ENCODE results near the gene SLC9C2.
"Not testable (repeated sequence)": the region's sequence is repeated elsewhere in the genome, so short reads cannot be mapped to it uniquely, and the experiment has no call there.

The SLC9C2 gene

DNA sequence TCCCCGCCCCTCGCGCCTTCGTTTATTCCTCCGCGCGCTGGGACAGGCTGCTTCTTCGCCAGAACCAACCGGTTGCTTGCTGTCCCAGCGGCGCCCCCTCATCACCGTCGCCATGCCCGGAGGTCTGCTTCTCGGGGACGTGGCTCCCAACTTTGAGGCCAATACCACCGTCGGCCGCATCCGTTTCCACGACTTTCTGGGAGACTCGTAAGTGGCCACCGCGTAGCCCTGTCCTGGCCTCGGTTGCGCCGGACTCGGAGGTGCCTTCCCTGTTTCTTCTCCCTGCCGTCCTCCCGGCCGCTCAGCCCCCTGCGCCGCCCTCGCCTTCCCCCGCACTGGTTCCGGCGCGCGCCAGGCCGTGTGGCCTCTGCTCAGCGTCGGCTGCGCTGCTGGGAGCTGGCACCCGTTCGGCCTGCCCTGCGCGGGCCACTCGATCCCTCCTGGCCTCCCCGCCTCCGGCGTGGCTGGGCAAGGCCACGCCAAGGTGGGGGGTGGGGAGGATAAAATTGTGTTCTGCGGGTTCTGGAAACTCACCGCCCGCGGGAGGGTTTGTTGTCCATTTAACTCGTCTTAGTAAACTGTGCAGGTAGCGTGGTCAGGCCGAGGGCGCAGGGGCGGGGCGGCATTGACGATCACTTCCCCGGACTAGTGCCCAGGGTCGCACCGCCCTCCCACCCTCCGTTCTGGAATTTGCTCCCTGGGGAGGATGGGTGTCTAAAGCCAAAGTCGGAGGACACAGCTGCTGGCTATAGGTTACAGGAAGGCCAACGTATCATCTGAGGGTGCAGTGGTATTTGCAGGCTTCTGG is 125.4 kb downstream of the SLC9C2 start, which contains the start of gene PRDX6:
Gene PRDX6 (plus strand): TSS at position 50 of the 808 bp plus-strand sequence. CDS start 63 bp downstream, at position 113.
- TF ChIP-seq, protein P1, sequence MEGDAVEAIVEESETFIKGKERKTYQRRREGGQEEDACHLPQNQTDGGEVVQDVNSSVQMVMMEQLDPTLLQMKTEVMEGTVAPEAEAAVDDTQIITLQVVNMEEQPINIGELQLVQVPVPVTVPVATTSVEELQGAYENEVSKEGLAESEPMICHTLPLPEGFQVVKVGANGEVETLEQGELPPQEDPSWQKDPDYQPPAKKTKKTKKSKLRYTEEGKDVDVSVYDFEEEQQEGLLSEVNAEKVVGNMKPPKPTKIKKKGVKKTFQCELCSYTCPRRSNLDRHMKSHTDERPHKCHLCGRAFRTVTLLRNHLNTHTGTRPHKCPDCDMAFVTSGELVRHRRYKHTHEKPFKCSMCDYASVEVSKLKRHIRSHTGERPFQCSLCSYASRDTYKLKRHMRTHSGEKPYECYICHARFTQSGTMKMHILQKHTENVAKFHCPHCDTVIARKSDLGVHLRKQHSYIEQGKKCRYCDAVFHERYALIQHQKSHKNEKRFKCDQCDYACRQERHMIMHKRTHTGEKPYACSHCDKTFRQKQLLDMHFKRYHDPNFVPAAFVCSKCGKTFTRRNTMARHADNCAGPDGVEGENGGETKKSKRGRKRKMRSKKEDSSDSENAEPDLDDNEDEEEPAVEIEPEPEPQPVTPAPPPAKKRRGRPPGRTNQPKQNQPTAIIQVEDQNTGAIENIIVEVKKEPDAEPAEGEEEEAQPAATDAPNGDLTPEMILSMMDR (IDR thresholded peaks at IDR 0.05; ENCODE audit: low read depth, low read length, missing control alignments) = no peak
- H3K4me3 ChIP-seq (replicated peaks; ENCODE audit: low read depth, low read length) = peak within 1 kb of the TSS; percentile 89
- DNase-seq (ENCODE audit: extremely low read depth, low read depth) = peak; percentile 37

DNA sequence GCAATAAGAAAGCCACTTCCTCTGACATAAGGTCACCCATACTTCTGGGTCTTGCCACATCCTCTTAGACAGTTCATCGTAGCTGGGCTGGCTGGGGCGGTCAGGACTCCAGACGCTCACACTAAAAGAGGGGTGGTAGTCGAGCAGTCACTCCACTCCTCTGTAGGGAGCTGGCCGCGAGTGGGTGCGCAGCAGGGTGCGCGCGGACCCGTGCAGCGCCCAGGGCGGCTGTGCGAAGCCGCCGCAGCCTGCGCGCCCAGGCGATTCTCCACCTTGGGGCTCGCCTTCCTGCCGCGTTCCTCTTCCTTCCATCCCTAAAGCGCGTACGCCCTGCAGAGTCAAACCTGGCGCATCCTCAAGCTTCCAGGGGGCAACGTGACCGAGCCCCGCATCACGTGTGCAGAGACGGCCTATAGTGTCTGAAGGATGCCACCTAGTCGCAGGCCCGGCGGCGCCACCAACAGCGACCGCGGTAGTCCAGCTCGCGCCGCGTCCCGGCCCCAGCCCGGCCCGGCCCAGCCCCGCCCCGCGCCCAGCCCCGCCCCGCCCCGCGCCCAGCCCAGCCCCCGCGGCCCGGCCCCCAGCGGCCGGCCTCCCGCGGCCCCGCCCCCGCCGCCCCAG is 126.1 kb downstream of the SLC9C2 start:
- TF ChIP-seq, protein P1 (IDR thresholded peaks at IDR 0.05; ENCODE audit: low read depth, low read length, missing control alignments) = no peak
- DNase-seq (ENCODE audit: extremely low read depth, low read depth) = peak; percentile 77
- H3K4me3 ChIP-seq (replicated peaks; ENCODE audit: low read depth, low read length) = peak overlapping the region; percentile 89

DNA sequence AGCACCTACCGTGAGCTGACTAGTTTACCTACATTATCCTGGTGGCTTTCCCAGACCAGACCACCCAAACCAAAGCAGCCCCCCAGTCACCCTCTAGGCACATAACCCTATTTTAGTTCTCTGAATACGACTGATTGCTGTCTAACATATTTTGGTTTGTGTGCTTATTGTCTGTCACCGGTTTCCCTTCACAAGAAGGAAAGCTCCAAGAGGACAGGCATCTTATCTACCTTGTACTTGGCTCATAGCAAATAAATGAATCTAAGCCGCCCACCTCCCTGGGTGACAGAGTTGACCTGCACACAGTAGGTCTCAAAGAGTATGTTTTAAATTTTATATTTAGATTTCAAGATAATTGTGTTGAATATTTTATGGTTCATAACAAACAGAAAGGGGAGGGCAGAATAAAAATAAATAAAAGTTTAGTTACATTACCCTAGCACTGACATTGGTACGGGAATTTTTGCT is 126.6 kb downstream of the SLC9C2 start:
- peak overlapping the region; percentile 60 for H3K4me3 ChIP-seq (replicated peaks; ENCODE audit: low read depth, low read length)
- TF ChIP-seq, protein P1 (IDR thresholded peaks at IDR 0.05; ENCODE audit: low read depth, low read length, missing control alignments) = no peak
- DNase-seq (ENCODE audit: extremely low read depth, low read depth) = no peak

DNA sequence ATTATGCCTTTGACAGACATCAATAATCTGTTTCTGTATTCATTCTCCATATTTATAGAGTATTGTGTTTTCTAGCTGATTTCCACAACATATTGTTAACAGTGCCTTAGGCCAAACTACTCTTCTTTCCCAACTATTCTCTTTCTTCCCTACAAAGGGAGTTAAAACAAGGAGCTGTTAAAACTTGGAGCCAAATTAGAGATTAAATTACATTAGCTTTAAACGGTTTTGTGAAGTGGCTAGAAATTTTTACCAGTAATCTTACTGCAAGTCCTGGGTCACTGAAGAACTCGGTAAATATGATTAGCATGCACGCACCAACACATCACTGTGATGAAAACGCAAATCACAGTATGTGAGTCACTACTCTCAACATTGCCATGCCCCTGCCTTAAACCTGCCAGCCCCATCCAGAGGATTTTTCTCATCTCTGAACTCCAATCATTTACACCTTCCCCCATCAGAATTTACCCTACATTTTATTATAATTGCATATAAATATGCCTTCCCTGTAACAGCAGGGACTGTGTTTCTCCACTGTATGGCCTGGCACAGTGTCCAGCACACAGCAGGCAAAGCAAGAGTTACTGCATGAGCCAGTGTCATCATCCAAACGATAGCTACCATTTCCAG is 127.2 kb downstream of the SLC9C2 start:
- TF ChIP-seq, protein P1 (IDR thresholded peaks at IDR 0.05; ENCODE audit: low read depth, low read length, missing control alignments) = no peak
- no peak for DNase-seq (ENCODE audit: extremely low read depth, low read depth)
- H3K4me3 ChIP-seq (replicated peaks; ENCODE audit: low read depth, low read length) = peak overlapping the region; percentile 60

DNA sequence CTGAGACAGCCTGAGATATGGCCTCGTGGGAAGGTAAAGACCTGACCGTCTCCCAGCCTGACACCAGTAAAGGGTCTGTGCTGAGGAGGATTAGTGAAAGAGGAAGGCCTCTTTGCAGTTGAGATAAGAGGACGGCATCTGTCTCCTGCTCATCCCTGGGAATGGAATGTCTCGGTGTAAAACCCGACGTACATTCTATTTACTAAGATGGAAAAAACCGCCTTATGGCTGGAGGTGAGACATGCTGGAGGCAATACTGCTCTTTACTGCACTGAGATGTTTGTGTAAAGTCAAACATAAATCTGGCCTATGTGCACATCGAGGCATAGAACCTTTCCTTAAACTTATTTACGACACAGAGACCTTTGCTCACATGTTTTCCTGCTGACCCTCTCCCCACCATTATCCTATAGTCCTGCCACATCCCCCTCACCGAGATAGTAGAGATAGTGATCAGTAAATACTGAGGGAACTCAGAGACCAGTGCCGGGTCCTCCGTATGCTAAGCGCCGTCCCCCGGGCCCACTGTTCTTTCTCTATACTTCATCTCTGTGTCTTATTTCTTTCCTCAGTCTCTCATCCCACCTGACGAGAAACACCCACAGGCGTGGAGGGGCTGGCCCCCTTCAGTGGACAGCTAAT is 128.0 kb downstream of the SLC9C2 start:
- H3K4me3 ChIP-seq (replicated peaks; ENCODE audit: low read depth, low read length) = peak overlapping the region; percentile 60
- not testable (repeated sequence) for DNase-seq (ENCODE audit: extremely low read depth, low read depth)

DNA sequence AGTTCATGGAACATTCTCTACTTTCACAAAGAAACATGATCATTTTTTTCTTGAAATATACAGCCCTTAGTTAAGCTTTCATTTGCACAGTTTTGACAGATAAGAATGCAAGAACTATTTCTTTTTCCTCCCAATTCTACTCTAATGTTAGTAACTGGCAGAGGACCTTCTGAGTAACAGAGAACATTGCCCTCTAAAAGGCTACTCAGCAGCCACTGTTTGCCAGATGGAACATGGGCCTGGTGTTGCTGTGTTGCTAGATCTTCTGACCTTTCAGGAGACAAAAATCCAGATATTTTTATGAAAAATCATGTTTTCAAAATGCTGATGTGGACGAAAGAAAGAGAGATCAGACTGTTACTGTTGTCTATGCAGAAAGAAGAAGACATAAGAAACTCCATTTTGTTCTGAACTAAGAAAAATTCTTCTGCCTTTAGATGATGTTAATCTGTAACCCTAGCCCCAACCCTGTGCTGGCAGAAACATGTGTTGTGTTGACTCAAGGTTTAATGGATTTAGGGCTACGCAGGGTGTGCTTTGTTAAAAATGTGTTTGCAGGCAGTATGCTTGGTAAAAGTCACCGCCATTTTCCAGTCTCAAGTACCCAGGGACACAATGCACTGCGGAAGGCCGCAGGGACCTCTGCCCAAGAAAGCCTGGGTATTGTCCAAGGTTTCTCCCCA is 128.6 kb downstream of the SLC9C2 start:
- TF ChIP-seq, protein P1 (IDR thresholded peaks at IDR 0.05; ENCODE audit: low read depth, low read length, missing control alignments) = no peak
- H3K4me3 ChIP-seq (replicated peaks; ENCODE audit: low read depth, low read length) = no peak overlapping the region
- DNase-seq (ENCODE audit: extremely low read depth, low read depth) = no peak

All from HFF-Myc (cell line).